Mucosa of rectum (tissue), 2 donors: ENCODE measurements around the gene CELA3B.
A peak's percentile ranks its signal among the peaks of the same experiment; 100 is the strongest.
"Not testable (repeated sequence)": the region's sequence is repeated elsewhere in the genome, so short reads cannot be mapped to it uniquely, and the experiment has no call there.

Experiments used
- H3K27ac ChIP-seq, 2 donors: one replicate each; pipeline ENCODE4 v1.7.0; 2013; ENCODE audit warnings: inconsistent platforms in 2 of 2, low read depth in 2 of 2, low read length in 2 of 2
- H3K27me3 ChIP-seq, 2 donors: one replicate each; pipeline ENCODE4 v1.7.0; 2013; ENCODE audit warnings: low read length in 2 of 2; ENCODE audit not compliant: control insufficient read depth in 2 of 2, insufficient read depth in 2 of 2
- H3K36me3 ChIP-seq, 2 donors: one replicate each; pipeline ENCODE4 v1.7.0; 2013; ENCODE audit warnings: low read length in 2 of 2; ENCODE audit not compliant: control insufficient read depth in 2 of 2, insufficient read depth in 2 of 2
- H3K4me1 ChIP-seq, 2 donors: one replicate each; pipeline ENCODE4 v1.7.0; 2013; ENCODE audit warnings: low read length in 2 of 2, mild to moderate bottlenecking in 1 of 2; ENCODE audit not compliant: control insufficient read depth in 2 of 2, insufficient read depth in 2 of 2
- H3K4me3 ChIP-seq, 2 donors: one replicate each; pipeline ENCODE4 v1.7.0; 2013; ENCODE audit warnings: low read length in 2 of 2
- H3K9ac ChIP-seq, 2 donors: one replicate each; pipeline ENCODE4 v1.7.0; 2013; ENCODE audit warnings: low read length in 2 of 2, low read depth in 1 of 2, mild to moderate bottlenecking in 1 of 2
- H3K9me3 ChIP-seq, 2 donors: one replicate each; pipeline ENCODE4 v1.7.0; 2013; ENCODE audit warnings: low read length in 2 of 2; ENCODE audit not compliant: control insufficient read depth in 2 of 2
- donor health status: healthy.
- donor health status: Normal muscosa, but diverticular disease.

CELA3B gene

GRCh38 chr1:21994716-21995115 is 17.9 kb downstream of the CELA3B start:
- not testable (repeated sequence) for H3K27ac ChIP-seq, H3K27me3 ChIP-seq, H3K9ac ChIP-seq

DNA sequence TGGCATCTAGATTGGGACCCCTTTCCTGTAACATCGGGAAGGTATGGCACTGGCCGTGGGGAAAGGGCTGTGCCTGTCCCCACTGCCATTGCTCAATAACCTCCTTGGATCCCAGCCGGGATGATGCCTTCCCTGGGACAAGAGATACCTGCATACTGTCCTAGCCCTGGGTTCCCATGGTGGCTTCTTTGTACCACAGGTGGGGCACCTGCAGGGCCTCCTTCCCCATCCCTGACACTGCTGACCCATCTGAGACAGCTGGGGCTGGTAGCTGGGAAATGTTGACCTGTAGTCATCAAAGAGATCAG is 19.8 kb downstream of the CELA3B start:
- peak overlapping the region in 1 of 2 donors; percentile 34 for H3K27ac ChIP-seq
- not testable (repeated sequence) for H3K9ac ChIP-seq, H3K4me3 ChIP-seq, H3K27me3 ChIP-seq, H3K36me3 ChIP-seq, H3K9me3 ChIP-seq
- peaks cover 0 to 13% of the 10 kb centered on the region in 2 donors for H3K4me1 ChIP-seq

More at GRCh38 chr1:21994716-21995115, 17.9 kb downstream of the CELA3B start:
- not testable (repeated sequence) for H3K9me3 ChIP-seq, H3K4me3 ChIP-seq, H3K36me3 ChIP-seq
- H3K4me1 ChIP-seq = peaks cover 0 to 13% of the 10 kb centered on the region in 2 donors

DNA sequence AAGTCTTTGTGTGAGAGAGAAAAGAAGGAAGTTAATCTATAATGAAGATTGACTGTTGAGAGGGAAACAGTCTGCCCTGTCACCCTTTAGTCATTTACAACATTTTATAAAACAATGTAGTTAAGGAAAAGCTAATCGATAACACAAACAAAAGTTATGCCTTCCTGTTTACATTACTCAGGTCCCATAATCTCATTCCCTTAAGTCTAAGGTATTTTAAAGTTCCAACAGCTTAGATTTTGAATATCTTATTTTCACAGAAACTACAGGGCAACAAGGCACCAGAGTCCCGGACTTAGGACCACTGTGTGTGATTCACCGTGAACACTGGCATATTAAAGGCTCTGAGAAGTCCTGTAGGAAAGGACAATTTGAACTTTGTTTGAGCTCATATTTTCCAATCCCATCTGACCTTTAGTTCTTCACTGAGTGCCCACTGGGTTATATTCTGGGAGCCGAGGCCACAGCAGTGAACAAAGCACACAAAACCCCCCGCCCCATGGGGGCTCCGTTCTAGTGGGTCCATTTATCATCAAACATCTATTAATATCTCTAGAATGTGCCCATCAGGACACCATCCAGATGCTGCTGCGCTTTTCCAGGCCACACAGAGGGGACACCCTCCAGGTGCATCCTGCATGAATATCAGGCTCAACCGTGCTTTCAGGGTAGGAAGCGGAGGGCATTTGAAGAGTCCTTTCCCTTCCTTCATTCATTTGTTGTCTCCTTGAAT is 21.2 kb downstream of the CELA3B start:
- H3K27me3 ChIP-seq, H3K9ac ChIP-seq, H3K4me3 ChIP-seq, H3K36me3 ChIP-seq, H3K9me3 ChIP-seq: not testable (repeated sequence)
- H3K27ac ChIP-seq = peak overlapping the region in 1 of 2 donors; percentile 58
- H3K4me1 ChIP-seq = peaks cover 0 to 13% of the 10 kb centered on the region in 2 donors

DNA sequence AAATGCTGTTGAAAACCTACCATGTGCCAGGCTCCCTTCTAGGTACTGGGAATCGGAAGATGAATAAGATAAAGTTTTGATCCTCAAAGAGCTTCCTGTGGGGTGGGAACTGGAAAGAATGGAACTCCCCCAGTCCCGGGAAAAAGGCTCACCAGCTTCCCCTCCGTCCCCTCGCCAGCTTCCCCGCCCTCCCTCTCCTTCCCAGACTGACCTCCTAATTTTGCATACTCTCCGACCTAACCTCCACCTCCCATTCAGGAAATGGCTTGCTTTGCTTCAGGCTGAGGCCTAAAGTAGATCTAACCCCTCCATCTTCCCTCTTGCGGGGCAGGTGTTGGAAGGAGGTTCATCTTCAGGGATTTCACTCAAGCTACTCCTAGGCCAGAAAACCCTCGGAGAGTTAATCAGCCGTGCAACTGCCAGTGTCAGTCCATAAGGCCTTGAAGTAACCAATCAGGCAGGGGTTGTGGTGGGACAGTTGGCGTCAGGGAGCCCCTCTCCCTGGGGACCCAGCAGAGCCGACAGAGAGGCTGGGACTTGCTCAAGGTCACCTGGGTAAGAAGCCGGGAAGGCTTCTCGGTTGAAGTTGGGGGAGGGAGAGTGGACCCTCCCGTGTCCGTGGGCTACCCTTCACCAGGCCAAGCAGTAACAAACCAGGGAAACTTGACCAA is 21.9 kb downstream of the CELA3B start:
- Histone ChIP-seq H3K27ac (peak overlapping the region in 1 of 2 donors; percentile 58), H3K4me1 (peaks cover 0 to 13% of the 10 kb centered on the region in 2 donors)
- H3K36me3 ChIP-seq, H3K9me3 ChIP-seq, H3K9ac ChIP-seq, H3K27me3 ChIP-seq, H3K4me3 ChIP-seq: not testable (repeated sequence)

DNA sequence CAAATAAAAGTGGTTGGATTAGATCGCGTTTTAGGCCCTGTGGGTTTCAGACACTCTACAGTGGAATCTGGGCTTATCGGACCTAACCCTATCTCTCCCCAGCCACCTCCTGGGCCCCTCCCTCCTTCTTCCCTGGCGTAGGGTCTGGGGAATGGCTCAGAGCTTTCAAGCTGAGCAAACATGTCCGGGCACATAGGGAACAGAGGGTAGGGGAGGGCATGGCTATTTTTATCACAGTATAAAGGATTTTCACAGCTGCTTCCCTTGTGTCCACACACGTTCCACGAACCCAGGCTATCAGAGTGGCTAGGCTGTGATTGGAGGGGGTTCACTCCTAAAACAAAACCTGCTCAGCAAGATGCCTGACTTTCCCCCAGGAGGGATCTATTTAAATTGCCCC is 22.8 kb downstream of the CELA3B start:
- not testable (repeated sequence) for H3K4me3 ChIP-seq, H3K9ac ChIP-seq, H3K27ac ChIP-seq, H3K36me3 ChIP-seq, H3K9me3 ChIP-seq, H3K27me3 ChIP-seq
- H3K4me1 ChIP-seq = peaks cover 0 to 13% of the 10 kb centered on the region in 2 donors

DNA sequence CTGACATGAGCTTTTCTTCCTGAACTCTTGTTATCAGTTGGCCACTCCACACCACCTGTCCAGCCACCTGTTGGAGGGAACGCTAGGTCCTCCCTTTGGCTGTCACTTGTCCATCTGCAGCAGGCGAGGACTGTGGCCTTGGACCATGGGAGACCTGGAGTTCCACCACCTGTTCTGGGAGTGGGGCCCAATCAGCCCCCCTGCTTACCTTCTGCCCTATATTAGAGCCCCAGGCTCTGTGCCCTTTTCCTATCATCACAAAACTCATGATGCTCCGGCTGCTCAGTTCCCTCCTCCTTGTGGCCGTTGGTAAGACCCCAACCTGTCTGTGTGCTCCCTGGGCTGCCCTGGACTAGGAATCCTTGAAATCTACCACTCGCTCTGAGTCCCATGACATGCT is 24.6 kb downstream of the CELA3B start, which contains the start of gene CELA3A:
CELA3A (plus strand) TSS at position 249 of the 400 bp plus-strand sequence; CDS start at position 267, 18 bp downstream.
- H3K36me3 ChIP-seq = no peaks in the 10 kb centered on the region
- H3K9ac ChIP-seq = no peak within 1 kb of the TSS
- H3K9me3 ChIP-seq = no peaks in the 10 kb centered on the region
- no peak within 1 kb of the TSS for H3K27ac ChIP-seq
- H3K4me1 ChIP-seq = peaks cover 0 to 13% of the 10 kb centered on the region in 2 donors
- H3K4me3 ChIP-seq = no peak within 1 kb of the TSS
- H3K27me3 ChIP-seq = no peaks in the 10 kb centered on the region

DNA sequence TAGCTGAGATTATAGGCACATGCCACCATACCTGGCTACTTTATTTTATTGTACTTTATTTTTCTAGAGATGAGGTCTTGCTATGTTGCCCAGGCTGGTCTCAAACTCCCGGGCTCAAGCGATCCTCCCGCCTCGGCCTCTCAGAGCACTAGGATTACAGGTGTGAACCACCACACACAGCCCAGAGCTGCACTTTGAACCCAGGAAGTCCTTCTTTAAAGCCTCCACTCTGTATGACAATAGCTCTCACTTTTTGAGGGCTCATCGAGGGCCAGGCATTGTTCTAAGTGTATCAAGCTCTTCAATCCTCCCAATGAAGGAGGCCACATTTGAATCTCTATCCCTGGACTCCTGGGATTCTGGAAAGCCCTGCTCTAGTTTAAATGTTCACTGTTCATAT is 25.6 kb downstream of the CELA3B start:
- H3K4me3 ChIP-seq, H3K9me3 ChIP-seq, H3K4me1 ChIP-seq, H3K9ac ChIP-seq, H3K36me3 ChIP-seq, H3K27me3 ChIP-seq, H3K27ac ChIP-seq: not testable (repeated sequence)

GRCh38 chr1:22002875-22003274 is 26.1 kb downstream of the CELA3B start:
- H3K4me3 ChIP-seq, H3K27me3 ChIP-seq, H3K27ac ChIP-seq, H3K9me3 ChIP-seq, H3K4me1 ChIP-seq, H3K9ac ChIP-seq, H3K36me3 ChIP-seq: not testable (repeated sequence)

- H3K36me3 ChIP-seq, H3K27ac ChIP-seq, H3K4me3 ChIP-seq, H3K4me1 ChIP-seq, H3K9ac ChIP-seq, H3K27me3 ChIP-seq, H3K9me3 ChIP-seq: not testable (repeated sequence)
Observed at GRCh38 chr1:22003959-22004358, 27.1 kb downstream of the CELA3B start.

DNA sequence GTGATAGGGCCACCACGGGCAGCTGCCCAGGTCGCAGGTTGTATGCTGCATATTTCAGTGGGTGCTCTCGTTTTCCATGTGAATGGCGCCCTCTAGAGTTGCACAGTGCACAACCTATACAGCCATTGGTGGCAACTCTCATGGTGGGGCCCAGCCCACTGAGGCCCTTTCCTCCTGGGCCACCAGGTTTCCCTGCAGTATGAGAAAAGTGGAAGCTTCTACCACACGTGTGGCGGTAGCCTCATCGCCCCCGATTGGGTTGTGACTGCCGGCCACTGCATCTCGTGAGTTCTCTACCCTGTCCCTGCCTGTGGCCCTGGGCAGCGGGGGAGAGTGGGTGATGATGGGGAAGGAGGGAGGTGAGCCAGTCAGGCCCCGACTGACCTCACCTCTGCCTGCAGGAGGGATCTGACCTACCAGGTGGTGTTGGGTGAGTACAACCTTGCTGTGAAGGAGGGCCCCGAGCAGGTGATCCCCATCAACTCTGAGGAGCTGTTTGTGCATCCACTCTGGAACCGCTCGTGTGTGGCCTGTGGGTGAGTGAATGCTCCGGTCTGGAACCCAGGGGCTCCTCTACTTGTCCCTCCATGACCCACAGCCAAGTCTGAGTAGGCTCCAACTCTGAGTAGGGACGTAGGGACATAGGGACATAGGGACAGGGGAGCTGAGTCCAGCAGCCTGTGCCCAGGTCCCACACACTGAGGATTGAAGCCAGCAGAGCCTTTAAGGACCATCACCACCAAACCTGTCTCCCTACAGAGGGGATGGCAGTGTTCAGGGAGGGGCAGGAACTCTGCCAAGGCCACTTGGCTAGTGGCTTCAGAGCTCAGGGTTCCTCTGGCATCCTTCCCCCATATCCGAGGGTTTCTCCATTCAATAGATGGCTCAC is 28.7 kb downstream of the CELA3B start:
- H3K9ac ChIP-seq, H3K27me3 ChIP-seq, H3K36me3 ChIP-seq, H3K27ac ChIP-seq, H3K4me3 ChIP-seq, H3K9me3 ChIP-seq, H3K4me1 ChIP-seq: not testable (repeated sequence)
